GM21367 (cell line): ENCODE results near the gene SLC6A11.

Experiments used
- ATAC-seq: cut with Tn5 transposase; IDR thresholded peaks from one replicate; pipeline ENCODE4 v1.9.1; 2021; ENCODE audit not compliant: unreplicated experiment

Gene SLC6A11

DNA sequence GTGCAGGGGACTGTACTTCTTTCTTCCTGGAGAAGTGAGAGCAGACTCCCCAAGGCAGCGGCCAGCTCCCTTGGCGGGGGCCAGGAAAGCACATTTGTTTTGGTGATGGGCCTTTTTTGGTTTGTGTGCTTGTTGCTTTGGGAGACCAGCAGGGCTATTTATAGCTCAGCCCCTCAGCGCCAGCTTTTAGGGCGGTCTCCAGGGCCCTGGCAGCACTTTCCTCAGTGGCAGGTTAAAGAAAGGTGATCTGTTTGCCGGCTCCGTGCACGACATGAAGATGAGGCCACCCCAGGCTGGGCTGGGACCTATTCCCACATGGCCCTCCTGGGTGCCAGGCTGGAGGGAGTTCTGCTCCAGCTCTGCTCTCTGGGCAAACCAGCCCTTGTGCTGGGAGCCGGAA lies 21.8 kb downstream of the SLC6A11 start:
- no peak for ATAC-seq

GRCh38 chr3:10839167-10839566 lies 23.1 kb downstream of the SLC6A11 start:
- no peak for ATAC-seq

DNA sequence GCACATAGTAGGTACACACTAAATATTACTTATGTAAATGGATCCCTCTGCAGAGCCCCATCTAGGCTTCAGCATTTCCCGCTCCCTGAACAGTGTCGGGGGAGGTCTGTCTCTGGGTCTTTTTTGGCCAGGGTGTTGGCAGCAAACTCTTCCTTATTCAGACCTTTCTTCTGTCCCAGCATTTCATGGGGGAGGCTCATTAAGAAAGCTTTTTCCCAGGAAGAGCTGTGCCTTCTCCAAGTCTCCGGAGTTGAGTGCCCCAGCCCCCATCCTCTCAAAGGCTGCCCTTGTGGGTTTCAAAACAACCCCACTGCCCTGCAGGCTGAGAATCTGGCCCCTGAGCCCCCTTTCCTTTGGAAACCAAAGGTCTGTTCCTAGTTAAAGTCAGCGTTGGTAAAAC lies 25.1 kb downstream of the SLC6A11 start:
- ATAC-seq: no peak

DNA sequence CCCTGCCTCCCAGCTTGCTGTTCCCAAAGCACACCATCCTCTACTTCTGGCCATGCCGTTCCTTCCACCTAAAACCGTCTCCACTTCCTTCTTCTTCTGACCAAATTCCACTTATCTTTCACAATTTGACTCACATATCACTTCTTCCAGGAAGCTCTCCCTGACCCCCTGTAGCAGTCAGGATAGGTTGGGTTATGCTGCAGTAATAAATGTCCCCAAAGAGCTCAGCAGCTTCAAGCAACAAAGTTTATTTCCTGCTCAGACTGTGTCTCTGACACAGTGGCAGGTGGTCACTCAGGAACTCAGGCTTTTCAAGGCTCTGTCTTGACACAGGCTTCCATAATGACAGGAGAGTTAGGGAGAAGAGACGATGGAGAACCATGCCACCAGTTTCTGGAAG lies 27.4 kb downstream of the SLC6A11 start:
- ATAC-seq: no peak

DNA sequence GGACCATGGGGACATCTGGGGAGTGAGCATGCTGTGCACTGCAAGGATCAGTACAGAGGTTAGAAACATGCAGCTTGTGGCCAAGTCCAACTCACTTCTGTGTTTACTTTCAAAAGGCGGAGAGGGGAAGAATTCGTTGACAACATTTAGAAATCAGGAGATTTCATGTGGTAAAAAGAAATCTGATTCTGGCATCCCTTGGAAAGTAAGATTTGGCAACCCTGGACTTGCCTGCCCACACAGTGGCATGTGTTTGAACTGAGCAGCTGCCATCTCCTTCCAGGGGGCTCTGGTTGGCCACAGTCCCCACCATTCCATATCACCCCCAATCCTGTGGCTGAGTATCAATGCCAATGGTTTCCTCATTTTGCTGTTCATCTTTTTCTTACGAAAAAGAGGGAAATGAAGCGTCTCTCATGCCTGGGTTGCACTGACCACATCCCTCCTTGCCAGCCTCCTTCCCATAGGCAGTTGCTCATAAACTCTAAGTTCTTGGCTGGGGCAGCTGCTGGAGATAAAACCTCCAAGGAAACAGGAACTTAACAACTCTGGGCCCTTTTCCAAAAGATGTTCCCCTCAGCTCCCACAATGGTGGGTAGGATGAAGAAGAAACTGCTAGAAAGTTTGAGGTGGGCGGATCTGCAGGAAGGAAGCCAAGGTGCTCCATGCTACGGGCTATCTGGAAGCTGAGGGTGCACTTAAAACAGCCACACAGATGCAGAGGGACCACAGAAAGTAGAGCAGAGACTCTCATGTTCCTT lies 29.2 kb downstream of the SLC6A11 start:
- ATAC-seq: no peak

- ATAC-seq: peak; percentile 62
Observed at GRCh38 chr3:10845839-10846656, 30.0 kb downstream of the SLC6A11 start.

DNA sequence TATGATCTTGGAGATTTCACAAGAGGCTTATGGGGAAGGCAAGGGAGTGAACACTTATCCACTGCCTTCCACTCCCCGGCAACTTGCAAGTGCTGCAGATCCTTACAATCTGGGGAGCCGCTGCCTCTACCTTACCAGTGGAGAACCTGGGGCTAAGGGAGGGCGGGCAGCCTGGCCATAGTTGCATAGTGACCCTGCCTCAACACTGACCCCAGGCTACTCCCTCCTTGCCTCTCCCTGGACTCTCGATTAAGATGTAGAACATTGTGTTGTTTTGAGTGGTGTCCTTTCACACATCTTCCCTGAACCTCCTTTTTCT lies 30.6 kb downstream of the SLC6A11 start:
- ATAC-seq: no peak

DNA sequence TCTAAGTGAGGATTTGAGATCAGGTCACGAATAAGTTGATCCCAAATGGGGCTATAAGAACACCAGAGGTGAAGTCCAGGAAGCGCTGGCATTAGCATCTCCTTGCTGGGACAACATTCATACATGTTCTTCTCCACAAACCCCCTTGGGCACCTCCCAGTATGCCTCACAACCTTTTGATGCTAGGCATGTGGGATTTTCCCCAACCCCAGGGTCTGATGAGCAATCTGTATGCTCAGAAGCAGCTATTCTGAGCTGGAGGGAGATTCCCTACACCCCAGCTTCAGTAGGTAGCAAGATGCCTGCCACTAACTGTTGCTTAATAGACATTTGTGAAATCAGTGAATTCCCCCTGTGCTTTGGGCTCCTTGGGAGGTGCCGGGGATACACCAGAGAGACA lies 32.2 kb downstream of the SLC6A11 start:
- no peak for ATAC-seq

GRCh38 chr3:10852066-10852808 lies 36.2 kb downstream of the SLC6A11 start:
- no peak for ATAC-seq

DNA sequence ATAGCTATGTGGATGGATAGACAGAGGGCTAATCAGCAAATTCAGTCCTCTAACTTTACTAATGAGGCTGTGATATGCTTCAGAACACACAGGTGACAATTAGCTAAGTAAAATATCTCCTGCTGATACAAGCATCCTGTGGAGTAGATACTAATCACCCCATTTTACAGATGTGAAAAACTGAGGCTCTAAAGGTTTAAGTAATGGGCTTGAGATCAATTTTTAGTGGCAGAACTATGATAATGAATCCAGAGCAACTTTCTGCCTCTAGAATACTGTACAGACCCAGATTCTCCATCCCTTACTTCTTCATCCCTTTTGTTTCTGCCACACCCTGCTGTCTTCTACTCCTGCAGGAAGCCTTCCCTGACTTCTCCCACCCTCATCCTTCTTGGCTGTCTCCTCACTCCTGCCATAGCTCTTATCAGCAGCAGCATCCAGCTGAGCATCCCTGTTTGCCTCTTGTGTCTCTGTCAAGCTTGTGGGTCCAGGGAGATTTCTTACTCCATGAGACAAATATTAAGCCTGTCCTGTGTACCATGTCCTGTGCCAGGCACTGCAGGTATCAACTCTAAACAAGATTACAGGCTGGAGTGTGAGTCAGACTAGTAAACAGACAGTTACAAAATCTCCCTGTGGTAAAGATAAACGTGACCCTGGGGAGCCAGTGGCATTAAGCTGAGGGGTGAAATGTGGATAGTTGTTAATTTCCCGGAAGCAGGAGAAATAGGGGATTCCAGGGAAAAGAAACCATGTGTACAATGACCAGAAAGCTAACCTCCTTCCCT lies 39.2 kb downstream of the SLC6A11 start:
- ATAC-seq: no peak

DNA sequence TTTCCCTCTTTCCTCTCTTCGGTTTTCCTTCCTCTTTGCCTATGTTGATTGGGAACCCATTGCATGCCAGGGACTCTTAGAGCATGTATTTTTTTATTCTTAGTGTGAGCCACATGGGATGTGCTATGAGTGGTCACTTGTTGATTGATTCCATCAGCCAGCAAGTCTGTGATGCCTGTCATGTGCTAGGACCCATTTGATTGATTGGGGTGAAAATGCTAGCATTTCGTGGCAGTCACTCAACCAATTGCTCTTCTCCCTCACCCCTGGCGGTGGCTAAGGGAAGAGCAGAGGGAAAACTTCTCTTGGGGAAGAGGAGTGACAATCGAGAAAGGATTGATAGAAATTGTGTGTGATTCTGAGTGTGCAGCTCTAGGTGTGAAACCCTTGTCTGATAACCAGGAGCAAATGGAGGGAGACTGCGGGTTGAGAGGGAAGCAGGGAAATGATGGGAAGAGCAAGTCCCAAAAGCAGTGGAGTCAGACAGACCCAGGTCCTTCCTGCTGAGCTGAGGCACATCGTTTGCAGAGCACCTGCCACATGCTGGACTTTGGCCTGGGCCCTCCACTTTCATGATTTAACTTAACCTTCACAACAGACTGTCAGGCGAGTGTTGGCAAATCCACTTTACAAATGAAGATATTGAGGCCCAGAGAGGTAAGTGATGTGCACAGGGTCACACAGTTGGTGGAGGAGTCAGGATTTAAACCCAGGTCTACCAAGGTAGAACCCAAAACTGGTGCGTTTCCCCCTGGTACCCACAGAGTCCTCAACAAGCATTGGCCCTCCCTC lies 40.0 kb downstream of the SLC6A11 start:
- no peak for ATAC-seq

DNA sequence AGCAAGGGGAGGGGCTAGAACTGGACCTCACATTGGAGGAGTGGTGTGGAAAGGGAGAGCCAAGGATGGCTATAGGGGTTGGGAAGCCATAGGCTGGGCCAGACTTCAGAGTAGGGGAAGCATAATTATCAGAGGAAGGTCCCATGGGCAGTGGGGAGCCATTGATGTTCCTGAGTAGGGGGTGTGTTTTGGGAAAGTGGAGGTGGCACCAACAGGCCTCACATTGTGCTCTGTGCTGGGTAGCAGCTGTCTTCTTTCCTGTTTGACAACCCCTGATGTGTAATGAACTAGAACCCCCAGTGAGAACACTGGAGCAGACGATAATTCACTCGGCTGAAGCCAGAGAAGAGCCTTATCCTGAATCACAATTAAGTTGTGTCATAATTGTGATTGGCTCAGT lies 41.2 kb downstream of the SLC6A11 start:
- ATAC-seq: no peak

- no peak for ATAC-seq
Observed at GRCh38 chr3:10858091-10858490, 42.1 kb downstream of the SLC6A11 start.

DNA sequence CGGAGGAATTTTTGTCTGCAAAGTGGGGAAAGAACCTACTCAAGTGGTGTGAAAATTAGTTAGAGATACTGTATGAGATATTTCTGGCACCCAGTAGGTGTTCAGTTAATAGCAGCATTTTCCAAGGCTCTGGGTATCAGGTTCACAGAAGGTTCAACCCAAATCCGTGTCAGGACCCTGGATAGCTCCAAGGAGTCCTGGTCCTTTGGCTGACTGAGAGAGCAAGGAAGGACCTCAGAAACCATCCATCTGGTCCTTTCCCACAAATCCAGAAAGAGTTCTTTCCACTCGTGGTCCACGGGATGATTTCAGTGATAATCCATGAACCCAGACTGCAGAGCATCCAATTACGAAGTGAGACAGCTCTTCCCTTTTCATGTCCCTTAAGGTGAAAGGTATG lies 51.4 kb downstream of the SLC6A11 start:
- ATAC-seq: no peak

DNA sequence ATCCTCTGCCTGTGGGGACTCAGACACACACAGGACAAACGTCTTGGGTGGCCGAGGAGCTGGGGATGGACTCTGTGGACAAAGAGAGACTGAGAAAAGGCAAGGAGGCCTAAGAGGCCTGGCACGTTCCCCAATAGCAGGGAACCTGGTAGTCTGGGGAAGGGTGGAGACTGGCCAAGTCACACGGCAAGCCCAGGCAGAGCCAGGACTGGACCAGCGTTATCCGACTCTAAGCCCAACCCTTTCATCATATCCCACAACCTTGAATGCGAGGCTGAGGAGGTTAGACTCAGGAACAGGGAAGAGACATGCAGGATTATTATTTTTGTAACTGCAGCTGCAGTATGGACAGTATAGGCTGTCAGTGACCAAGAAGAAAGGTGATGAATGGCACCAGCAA lies 53.4 kb downstream of the SLC6A11 start:
- ATAC-seq: no peak

DNA sequence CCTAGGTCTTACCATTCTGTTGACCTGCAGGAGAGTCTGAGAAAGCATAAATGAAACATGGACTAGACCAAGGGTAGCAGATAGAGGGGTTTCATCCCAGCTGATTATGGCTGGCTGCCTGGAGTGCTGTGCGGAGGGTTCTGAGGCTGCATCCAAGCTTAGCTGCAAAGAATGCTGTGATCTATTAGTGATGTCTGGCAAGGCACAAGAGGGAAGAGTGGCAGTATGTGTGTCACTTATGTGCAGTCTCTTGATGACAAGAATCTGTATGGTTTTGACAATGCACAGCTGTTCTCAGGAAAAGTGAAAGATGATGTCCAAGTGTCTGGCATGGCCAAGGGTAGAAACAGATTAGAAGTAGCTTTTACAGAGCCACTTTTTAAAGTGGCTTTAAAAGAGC lies 54.3 kb downstream of the SLC6A11 start:
- ATAC-seq: no peak

GRCh38 chr3:10873415-10873814 lies 57.4 kb downstream of the SLC6A11 start:
- no peak for ATAC-seq

DNA sequence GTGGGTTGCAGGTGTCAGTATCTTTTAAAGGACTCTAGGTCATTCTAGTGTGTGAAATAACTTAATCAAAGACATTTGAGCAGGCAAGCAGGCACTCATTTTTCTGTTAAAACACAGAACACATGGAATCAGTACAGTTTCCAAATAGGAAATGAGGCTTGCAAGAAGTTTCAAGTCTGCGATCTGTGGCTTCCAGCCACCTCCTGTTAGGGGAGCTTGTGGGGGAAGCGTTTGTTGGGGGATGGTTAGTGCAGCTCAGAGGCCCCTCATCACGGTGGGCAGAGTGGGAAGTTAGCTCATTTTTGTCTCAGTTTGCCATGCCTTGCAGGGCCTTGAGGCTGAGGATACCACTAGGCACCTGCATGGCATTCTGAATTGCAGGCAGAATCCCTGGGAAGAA lies 59.9 kb downstream of the SLC6A11 start:
- ATAC-seq: no peak

- ATAC-seq: no peak
Observed at GRCh38 chr3:10876661-10877060, 60.6 kb downstream of the SLC6A11 start.

- no peak for ATAC-seq
Observed at GRCh38 chr3:10882851-10883250, 66.8 kb downstream of the SLC6A11 start.
